ENCODE data around the gene CCDC82. TPM values are rescaled to one million over a fixed set of nuclear protein-coding genes. Genes with fewer than 3 reads are reported as not detected.

The CCDC82 gene
- 3.8 and 5.9 TPM in 2 replicates for total RNA-seq

DNA sequence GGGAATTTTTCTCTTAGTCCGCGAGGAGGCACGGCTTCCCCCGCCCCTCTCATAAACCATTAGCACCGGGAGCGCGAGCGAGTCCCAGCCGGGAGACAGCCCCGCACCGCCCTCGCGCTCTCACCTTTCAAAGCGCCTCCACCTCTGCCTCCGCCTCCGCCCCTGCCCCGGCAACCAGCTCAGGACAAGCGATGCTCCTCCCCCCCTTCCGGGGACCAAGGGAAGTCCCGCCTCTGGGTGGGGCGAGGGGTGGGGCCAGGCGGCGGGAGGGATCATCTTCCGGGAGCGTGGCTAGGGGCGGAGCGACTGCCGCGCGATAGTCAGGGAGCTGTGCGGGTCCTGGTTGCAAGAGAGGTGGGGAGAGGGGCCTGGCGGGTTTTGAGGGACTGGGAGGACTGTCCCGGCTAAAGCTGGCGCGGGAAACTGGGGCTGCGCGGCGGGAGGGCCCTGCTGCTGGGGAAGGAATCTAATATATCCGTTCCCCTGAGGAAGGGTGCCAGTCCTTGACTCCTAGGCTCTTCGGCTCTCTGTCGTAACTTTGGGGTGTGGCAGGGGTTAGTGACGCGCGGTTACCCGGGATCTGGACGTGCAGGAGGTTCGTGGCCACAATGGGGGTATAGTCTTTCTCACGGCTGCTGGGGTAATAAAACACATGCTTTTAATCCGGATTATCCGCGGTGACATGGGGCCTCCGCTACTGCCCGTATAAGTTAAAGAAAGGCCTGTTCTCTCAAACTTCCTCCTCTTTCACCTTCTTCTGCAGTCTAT, at the start of gene CCDC82, which contains the start of gene JRKL:
CCDC82 (minus strand) TSS at position 193 of the 768 bp plus-strand sequence. CDS start 5,165 bp downstream, outside the sequence.
JRKL (plus strand) TSS at position 294 of the 768 bp plus-strand sequence. CDS start 637 bp downstream, outside the sequence.

GRCh38 chr11:96342961-96343711, 46.6 kb downstream of the CCDC82 start, which contains the start of gene MAML2:
MAML2 (minus strand) TSS chr11:96343195; CDS start chr11:96341895, 1,300 bp downstream.

Other genes starting within 250 kb of the CCDC82 start
- 4.8 and 8.5 TPM in 2 replicates for gene MAML2, start 46.7 kb downstream of the CCDC82 start, total RNA-seq
- gene JRKL, start 101 bp upstream of the CCDC82 start, total RNA-seq, result 4.6 and 6.3 TPM in 2 replicates

Data from airway epithelial cell (primary cell).